NCI-H1436 treated with DMSO at 0.1 percent for 48 hours (cell line): Measurements from ENCODE around the gene SHC3.
"Not testable (repeated sequence)": the region's sequence is repeated elsewhere in the genome, so short reads cannot be mapped to it uniquely, and the experiment has no call there.

Experiments
- DNase-seq: peaks from one replicate; lab custom pipeline; 2025; lab: John Stamatoyannopoulos, UW

SHC3 gene, protein sequence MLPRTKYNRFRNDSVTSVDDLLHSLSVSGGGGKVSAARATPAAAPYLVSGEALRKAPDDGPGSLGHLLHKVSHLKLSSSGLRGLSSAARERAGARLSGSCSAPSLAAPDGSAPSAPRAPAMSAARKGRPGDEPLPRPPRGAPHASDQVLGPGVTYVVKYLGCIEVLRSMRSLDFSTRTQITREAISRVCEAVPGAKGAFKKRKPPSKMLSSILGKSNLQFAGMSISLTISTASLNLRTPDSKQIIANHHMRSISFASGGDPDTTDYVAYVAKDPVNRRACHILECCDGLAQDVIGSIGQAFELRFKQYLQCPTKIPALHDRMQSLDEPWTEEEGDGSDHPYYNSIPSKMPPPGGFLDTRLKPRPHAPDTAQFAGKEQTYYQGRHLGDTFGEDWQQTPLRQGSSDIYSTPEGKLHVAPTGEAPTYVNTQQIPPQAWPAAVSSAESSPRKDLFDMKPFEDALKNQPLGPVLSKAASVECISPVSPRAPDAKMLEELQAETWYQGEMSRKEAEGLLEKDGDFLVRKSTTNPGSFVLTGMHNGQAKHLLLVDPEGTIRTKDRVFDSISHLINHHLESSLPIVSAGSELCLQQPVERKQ

DNA sequence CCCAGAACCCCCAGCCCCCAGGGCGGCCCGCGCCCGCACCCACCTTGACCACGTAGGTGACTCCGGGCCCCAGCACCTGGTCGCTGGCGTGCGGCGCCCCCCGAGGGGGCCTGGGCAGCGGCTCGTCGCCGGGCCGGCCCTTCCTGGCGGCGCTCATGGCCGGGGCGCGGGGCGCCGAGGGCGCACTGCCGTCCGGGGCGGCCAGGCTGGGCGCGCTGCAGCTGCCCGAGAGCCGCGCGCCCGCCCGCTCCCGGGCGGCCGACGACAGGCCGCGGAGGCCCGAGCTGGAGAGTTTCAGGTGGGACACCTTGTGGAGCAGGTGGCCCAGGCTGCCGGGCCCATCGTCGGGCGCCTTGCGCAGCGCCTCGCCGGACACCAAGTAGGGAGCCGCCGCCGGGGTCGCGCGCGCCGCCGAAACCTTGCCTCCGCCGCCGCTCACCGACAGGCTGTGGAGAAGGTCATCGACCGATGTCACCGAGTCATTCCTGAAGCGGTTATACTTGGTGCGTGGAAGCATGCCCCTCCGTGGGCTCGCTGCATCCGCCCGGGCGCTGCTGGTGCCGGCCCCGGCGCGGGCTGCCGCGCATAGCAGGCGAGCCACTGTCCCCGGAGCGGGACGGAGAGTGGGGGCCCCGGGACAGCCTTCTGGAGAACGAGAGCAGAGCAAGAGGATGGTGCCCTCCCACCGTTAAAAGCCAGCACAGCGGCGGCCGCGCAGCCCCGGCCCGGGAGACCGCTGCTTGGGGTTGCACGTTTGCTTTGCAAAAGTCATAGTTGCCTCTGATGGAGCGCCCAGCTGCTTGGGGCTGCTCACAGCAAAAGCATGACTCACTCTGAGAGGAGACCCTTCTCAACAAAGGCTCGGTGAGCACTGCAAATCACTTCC, at the start of gene SHC3:
SHC3 (minus strand) TSS at position 875 of the 886 bp plus-strand sequence; CDS start at position 517, 358 bp downstream.
- no peak for DNase-seq

DNA sequence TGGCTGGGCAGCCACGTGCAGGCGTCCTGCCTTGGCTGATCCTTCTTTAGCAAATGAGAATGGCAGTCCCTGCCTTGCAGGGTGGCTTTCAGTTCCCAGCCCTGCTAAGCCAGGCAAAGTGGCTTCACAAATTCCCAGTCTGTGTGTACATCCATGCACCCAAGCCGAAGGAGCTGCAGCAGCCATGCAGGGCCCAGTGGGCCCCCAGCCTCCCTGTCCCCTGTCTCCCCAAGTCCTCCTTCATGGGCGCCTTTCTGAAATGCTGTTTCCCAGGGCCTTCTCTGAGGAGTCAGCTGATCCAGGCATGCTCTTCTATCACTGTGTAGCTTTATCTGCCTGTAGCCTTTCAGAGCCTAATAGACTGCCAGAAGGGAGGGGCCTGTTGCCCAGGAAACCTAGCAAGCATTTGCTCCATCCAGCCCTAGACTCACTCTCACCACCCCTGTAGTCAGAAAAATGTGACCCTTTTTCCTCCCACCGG, 47.4 kb upstream of the SHC3 start:
- no peak for DNase-seq

- no peak for DNase-seq
These were observed 47.0 kb upstream of the SHC3 start for GRCh38 chr9:89225587-89225986.

- DNase-seq: no peak
These were observed 46.4 kb upstream of the SHC3 start for GRCh38 chr9:89225036-89225435.

DNA sequence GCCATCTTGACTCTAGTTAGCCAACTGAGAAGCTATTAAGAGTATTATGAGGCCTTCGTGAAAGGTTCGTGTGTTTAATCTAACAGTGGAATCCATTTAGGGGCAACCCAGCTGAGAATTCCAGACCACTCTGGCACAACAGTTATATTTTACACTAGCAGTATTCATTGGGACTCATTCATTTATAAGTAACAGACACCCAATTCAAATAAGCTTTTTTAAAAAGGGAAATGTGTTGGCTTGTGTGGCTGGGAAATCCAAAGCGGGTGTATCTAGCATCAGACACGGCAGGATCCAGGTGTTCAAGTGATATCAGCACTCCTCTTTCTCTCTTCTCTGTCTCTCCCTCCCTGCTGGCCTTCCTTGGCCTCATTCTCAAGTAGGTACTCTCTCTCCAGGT, 46.0 kb upstream of the SHC3 start:
- no peak for DNase-seq

DNA sequence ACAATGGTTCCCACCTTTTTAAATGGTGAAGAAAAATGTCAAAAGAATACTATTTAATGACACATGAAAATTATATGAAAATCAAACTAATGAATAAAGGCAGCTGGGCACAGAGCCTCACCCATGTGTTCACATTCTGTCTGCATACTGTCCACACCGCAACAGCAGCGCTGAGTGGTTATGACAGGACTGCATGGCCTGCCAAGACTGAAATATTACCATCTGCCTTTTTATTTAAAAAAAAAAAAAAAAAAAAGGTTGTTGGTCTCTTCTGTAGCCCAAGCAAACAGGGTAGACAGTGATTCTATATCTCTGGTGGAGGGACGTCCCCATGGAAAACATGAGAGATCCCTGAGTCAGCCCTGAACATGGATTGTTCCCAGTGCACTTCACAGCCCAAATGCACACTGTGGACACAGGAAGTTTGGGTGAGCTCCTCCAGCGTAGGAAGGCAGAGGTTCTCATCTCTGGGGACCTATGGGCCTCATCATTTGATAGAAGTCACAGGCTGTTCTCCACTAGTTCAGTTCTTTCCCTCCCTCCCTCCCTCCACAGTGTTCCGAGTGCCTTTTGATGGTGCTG, 44.9 kb upstream of the SHC3 start:
- DNase-seq: no peak

DNA sequence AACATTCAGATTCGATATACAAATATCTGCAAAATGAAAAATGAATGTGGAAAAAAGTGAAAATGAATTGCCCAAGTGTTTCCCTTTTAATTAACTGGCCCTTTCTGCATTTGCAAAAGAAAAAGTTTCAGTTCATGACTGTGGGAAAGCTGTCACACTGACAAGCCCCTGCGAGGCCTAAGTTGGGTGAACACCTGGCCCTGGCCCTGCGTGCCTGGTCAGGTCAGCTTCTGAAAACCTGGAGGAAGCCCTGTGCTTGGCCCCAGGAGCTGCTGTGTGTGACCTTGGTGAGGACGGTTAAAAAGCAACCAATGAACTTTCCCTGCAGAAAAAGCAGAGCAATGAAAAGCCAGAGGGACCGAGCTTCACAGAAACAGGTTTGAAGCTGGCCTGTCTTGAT, 41.0 kb upstream of the SHC3 start:
- DNase-seq: no peak

DNA sequence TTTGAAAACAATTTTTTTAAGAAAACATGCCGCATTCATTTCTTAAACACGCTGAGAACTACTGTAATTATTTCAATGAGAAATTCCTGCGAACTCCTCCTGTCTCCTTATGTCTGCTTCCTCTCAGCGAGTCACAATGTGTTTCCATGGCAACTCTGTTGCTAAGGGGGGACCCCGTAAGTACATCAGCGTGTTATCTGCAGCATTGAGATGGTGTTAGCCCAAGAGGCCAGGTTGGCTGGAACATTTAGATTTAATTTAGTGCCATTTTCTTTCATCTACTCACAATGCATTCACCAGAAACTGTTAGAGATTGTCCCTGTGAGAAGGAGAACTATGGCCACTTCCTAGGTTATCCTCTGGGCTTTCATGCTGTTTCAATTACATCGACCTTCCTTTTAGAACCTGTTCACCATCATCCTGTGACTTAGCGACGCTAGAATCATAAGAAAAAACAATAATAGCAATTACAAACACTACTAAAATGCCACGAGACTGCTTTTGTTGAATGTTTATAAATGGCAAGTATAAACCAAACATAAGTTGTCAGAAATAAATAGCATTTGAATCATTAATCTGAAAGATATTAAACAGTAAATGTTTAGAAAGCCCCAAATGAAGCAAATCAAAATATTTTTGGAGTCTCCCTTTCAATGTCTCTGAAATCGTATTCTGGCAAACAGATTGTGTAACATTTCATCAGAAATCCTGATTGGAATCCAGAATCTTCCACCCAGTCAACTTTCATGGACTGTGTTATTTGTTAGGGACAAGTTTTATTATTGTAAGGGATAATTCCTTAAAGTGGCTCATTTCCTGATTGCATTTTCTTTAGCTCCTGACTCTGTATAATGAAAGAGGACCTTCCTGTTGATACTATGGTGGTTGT, 39.7 kb upstream of the SHC3 start:
- no peak for DNase-seq

DNA sequence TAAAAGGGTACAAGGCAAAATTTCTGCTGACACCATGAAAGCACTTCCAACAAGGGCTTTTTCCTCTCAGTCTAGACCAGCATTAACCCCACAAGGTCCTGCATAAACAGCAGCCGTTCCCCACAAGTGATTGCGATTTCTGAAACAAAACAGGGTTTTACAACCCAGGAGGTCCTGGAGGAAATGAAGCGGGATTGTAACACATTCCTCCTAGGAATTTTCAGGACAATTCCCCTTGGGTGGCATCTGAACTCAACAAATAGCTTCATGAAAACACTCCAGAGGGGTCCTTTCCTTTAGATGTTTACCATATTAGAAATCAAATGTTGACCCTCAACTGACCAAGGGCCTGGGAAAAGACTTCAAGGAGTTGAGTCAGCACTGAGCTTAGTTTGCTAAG, 36.7 kb upstream of the SHC3 start:
- DNase-seq: no peak

GRCh38 chr9:89213396-89213880, 34.8 kb upstream of the SHC3 start:
- DNase-seq: no peak

DNA sequence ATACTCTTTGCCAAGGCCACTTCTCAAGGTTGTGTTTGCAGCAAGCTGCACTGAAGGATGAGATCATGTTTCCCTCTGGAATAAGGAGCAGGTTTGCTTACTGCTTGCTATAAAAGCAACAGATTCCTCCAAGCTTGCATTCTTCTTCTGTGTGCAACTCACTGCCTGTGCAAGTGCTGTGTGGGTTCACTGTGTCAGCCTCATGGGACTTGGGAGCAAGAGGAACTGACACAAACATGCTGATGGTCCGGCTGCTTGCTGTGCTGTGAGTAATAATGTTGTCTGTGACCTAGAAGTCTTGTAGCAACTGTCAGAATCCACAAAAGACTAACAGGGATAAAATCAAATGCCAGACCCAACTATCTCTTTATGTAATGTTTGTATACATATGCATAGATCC, 33.6 kb upstream of the SHC3 start:
- DNase-seq: no peak

DNA sequence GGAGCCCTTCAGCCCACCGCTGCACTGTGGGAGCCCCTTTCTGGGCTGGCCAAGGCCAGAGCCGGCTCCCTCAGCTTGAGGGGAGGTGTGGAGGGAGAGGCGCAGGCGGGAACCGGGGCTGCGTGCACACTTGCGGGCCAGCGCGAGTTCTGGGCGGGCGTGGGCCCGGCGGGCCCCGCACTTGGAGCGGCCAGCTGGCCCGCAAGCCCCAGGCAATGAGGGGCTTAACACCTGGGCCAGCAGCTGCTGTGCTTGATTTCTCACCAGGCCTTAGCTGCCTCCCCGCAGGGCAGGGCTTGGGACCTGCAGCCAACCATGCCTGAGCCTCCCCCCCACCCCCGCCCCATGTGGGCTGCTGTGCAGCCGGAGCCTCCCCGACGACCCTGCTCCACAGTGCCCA, 30.7 kb upstream of the SHC3 start:
- DNase-seq: not testable (repeated sequence)

- DNase-seq: no peak
These were observed 28.4 kb upstream of the SHC3 start for GRCh38 chr9:89207026-89207425.

GRCh38 chr9:89204801-89205200, 26.2 kb upstream of the SHC3 start:
- no peak for DNase-seq

DNA sequence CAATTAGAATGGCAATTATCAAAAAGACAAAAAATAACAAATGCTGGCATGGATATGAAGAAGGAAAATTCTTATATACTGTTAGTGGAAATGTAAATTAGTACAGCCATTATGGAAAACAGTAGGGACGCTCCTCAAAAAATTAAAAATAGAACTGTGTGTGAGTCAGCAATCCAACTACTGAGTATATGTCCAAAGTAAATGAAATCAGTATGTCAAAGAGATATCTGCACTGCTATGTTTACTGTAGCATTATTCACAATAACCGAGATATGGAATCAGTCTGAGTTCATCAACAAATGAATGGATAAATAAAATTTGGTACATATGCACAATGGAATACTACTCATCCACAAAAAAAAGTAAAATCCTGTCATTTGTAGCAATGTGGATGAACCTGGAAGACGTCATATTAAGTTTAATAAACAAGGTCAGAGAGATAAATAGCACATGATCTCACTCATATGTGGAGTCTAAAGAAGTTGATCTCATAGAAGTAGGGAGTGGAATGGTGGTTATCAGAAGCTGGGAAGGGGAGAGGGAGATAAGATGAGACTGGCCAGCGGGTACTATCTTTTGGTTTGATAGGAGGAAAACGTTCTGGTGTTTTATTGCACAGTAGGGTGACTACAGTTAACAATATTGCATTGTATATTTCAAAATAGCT, 16.6 kb upstream of the SHC3 start:
- no peak for DNase-seq

DNA sequence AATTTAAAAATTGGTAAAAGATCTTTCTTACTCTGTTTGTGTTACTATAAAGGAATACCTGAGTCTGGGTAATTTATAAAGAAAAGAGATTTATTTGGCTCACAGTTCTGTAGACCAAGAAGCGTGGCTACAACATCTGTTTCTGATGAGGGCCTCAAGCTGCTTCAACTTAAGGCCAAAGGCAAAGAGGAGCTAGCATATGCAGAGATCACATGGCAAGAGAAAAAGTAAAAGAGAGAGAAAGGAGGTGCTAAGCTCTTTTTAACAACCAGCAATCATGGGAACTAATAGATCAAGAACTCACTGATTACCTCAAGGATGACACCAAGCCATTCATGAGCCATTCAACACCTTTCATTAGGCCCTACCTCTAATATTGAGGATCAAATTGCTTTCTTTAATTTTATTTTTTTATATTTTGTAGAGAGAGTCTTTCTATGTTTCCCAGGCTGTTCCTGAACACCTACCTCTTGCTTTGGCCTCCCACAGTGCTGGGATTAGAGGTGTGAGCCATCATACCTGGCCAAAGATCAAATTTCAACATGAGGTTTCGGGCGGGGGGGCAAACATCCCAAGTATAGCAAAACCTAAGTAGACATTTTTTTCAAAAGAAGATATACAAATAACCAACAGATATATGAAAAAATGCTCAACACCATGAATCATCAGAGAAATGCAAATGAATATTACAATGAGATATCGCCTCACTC, 16.0 kb upstream of the SHC3 start:
- DNase-seq: no peak

GRCh38 chr9:89191004-89191403, 12.4 kb upstream of the SHC3 start:
- DNase-seq: no peak

- no peak for DNase-seq
These were observed 10.6 kb upstream of the SHC3 start for GRCh38 chr9:89189215-89189614.

- no peak for DNase-seq
These were observed 9.3 kb upstream of the SHC3 start for GRCh38 chr9:89187950-89188349.

- no peak for DNase-seq
These were observed 8.9 kb upstream of the SHC3 start for GRCh38 chr9:89187541-89187940.
